ENCODE results near the gene SHB.

The SHB gene

GRCh38 chr9:37968228-37968701 lies 100.8 kb downstream of the SHB start:
- Histone ChIP-seq H3K18ac (ENCODE audit: low read length) (no peak overlapping the region), H4K8ac (ENCODE audit: low read depth, low read length) (no peak overlapping the region), H3K14ac (ENCODE audit: low read length) (no peak overlapping the region), H4K91ac (ENCODE audit: low read depth, low read length) (no peak overlapping the region), H3K79me1 (ENCODE audit: low read length) (no peaks in the 10 kb centered on the region), H2BK120ac (ENCODE audit: insufficient read depth, low read length, poor library complexity) (no peak overlapping the region), H2AFZ (ENCODE audit: insufficient read depth, low read length, poor library complexity) (no peak overlapping the region), H3K27me3 (ENCODE audit: insufficient read depth, low read length) (no peaks in the 10 kb centered on the region), H2BK12ac (ENCODE audit: low read length) (no peak overlapping the region), H3K23ac (ENCODE audit: low read length) (no peak overlapping the region), H3K36me3 (ENCODE audit: control insufficient read depth in 1 of 2, insufficient read depth in 2 of 2, low read length in 2 of 2) (peaks cover 29 to 51% of the 10 kb centered on the region in 2 experiments), H2AK5ac (ENCODE audit: low read length) (no peak overlapping the region), H3K4ac (ENCODE audit: low read depth, low read length) (no peak overlapping the region), H2BK5ac (ENCODE audit: low read depth, low read length, poor library complexity) (no peak overlapping the region), H4K12ac (ENCODE audit: low read depth, low read length) (no peak overlapping the region), H3K9ac (ENCODE audit: low read length) (no peak overlapping the region), H3K4me2 (ENCODE audit: low read length) (no peak overlapping the region), H3K27ac (ENCODE audit: low read depth, low read length) (no peak overlapping the region), H3K4me1 (ENCODE audit: control insufficient read depth in 1 of 2, insufficient read depth in 2 of 2, low read length in 2 of 2) (peaks cover 13 to 27% of the 10 kb centered on the region in 2 experiments), H3K9me3 (ENCODE audit: insufficient read depth, low read depth, low read length) (no peaks in the 10 kb centered on the region), H3K79me2 (ENCODE audit: control insufficient read depth, insufficient read depth, low read length, poor library complexity) (no peaks in the 10 kb centered on the region), H3K4me3 (ENCODE audit: low read depth, low read length) (no peak overlapping the region)
- WGBS (ENCODE audit: extremely low coverage, insufficient coverage, insufficient read length) = no CpG with 5 or more reads among the region's 4 CpGs
- DNase-seq = peak; percentile 7 to 44

GRCh38 chr9:37967761-37968080 lies 101.3 kb downstream of the SHB start:
- no peak overlapping the region for H2BK5ac ChIP-seq (ENCODE audit: low read depth, low read length, poor library complexity)
- WGBS (ENCODE audit: extremely low coverage, insufficient coverage, insufficient read length) = no CpG with 5 or more reads among the region's 6 CpGs
- no peaks in the 10 kb centered on the region for H3K79me2 ChIP-seq (ENCODE audit: control insufficient read depth, insufficient read depth, low read length, poor library complexity)

GRCh38 chr9:37967014-37967760 lies 101.8 kb downstream of the SHB start:
- H3K18ac ChIP-seq (ENCODE audit: low read length) = no peak overlapping the region

More at GRCh38 chr9:37967761-37968080, 101.3 kb downstream of the SHB start:
- H4K8ac ChIP-seq (ENCODE audit: low read depth, low read length) = no peak overlapping the region
- H3K4me3 ChIP-seq (ENCODE audit: low read depth, low read length) = no peak overlapping the region
- H3K14ac ChIP-seq (ENCODE audit: low read length) = no peak overlapping the region
- H3K23ac ChIP-seq (ENCODE audit: low read length) = no peak overlapping the region
- H2BK12ac ChIP-seq (ENCODE audit: low read length) = no peak overlapping the region
- H3K27ac ChIP-seq (ENCODE audit: low read depth, low read length) = no peak overlapping the region
- peaks cover 34 to 56% of the 10 kb centered on the region in 2 experiments for H3K36me3 ChIP-seq (ENCODE audit: control insufficient read depth in 1 of 2, insufficient read depth in 2 of 2, low read length in 2 of 2)
- no peak overlapping the region for H4K12ac ChIP-seq (ENCODE audit: low read depth, low read length)
- no peaks in the 10 kb centered on the region for H3K9me3 ChIP-seq (ENCODE audit: insufficient read depth, low read depth, low read length)
- H3K27me3 ChIP-seq (ENCODE audit: insufficient read depth, low read length) = no peaks in the 10 kb centered on the region
- DNase-seq = no peak
- no peak overlapping the region for H3K4ac ChIP-seq (ENCODE audit: low read depth, low read length)
- peaks cover 13 to 27% of the 10 kb centered on the region in 2 experiments for H3K4me1 ChIP-seq (ENCODE audit: control insufficient read depth in 1 of 2, insufficient read depth in 2 of 2, low read length in 2 of 2)
- H2AK5ac ChIP-seq (ENCODE audit: low read length) = no peak overlapping the region
- H3K79me1 ChIP-seq (ENCODE audit: low read length) = no peaks in the 10 kb centered on the region
- H4K91ac ChIP-seq (ENCODE audit: low read depth, low read length) = no peak overlapping the region
- no peak overlapping the region for H2AFZ ChIP-seq (ENCODE audit: insufficient read depth, low read length, poor library complexity)
- no peak overlapping the region for H3K9ac ChIP-seq (ENCODE audit: low read length)
- no peak overlapping the region for H3K4me2 ChIP-seq (ENCODE audit: low read length)
- H3K18ac ChIP-seq (ENCODE audit: low read length) = no peak overlapping the region
- no peak overlapping the region for H2BK120ac ChIP-seq (ENCODE audit: insufficient read depth, low read length, poor library complexity)

GRCh38 chr9:37966412-37967013 lies 102.5 kb downstream of the SHB start:
- H3K4ac ChIP-seq (ENCODE audit: low read depth, low read length) = no peak overlapping the region
- no peak overlapping the region for H3K9ac ChIP-seq (ENCODE audit: low read length)
- H3K79me1 ChIP-seq (ENCODE audit: low read length) = no peaks in the 10 kb centered on the region
- no peak overlapping the region for H3K4me2 ChIP-seq (ENCODE audit: low read length)
- no peak overlapping the region for H4K8ac ChIP-seq (ENCODE audit: low read depth, low read length)
- peaks cover 13 to 19% of the 10 kb centered on the region in 2 experiments for H3K4me1 ChIP-seq (ENCODE audit: control insufficient read depth in 1 of 2, insufficient read depth in 2 of 2, low read length in 2 of 2)
- no CpG with 5 or more reads among the region's 9 CpGs for WGBS (ENCODE audit: extremely low coverage, insufficient coverage, insufficient read length)
- H3K36me3 ChIP-seq (ENCODE audit: control insufficient read depth in 1 of 2, insufficient read depth in 2 of 2, low read length in 2 of 2) = peaks cover 33 to 53% of the 10 kb centered on the region in 2 experiments
- no peak for DNase-seq
- no peak overlapping the region for H2BK120ac ChIP-seq (ENCODE audit: insufficient read depth, low read length, poor library complexity)
- no peak overlapping the region for H3K4me3 ChIP-seq (ENCODE audit: low read depth, low read length)
- no peak overlapping the region for H4K91ac ChIP-seq (ENCODE audit: low read depth, low read length)
- no peaks in the 10 kb centered on the region for H3K27me3 ChIP-seq (ENCODE audit: insufficient read depth, low read length)
- no peak overlapping the region for H4K12ac ChIP-seq (ENCODE audit: low read depth, low read length)
- no peak overlapping the region for H2AFZ ChIP-seq (ENCODE audit: insufficient read depth, low read length, poor library complexity)
- no peak overlapping the region for H2BK5ac ChIP-seq (ENCODE audit: low read depth, low read length, poor library complexity)
- H3K23ac ChIP-seq (ENCODE audit: low read length) = peak overlapping the region; percentile 14
- no peaks in the 10 kb centered on the region for H3K9me3 ChIP-seq (ENCODE audit: insufficient read depth, low read depth, low read length)
- H3K27ac ChIP-seq (ENCODE audit: low read depth, low read length) = no peak overlapping the region
- no peak overlapping the region for H2BK12ac ChIP-seq (ENCODE audit: low read length)
- no peaks in the 10 kb centered on the region for H3K79me2 ChIP-seq (ENCODE audit: control insufficient read depth, insufficient read depth, low read length, poor library complexity)
- no peak overlapping the region for H3K18ac ChIP-seq (ENCODE audit: low read length)
- no peak overlapping the region for H2AK5ac ChIP-seq (ENCODE audit: low read length)
- H3K14ac ChIP-seq (ENCODE audit: low read length) = no peak overlapping the region

More at GRCh38 chr9:37967014-37967760, 101.8 kb downstream of the SHB start:
- Histone ChIP-seq H3K27ac (ENCODE audit: low read depth, low read length) (no peak overlapping the region), H4K12ac (ENCODE audit: low read depth, low read length) (no peak overlapping the region), H2BK120ac (ENCODE audit: insufficient read depth, low read length, poor library complexity) (no peak overlapping the region), H4K8ac (ENCODE audit: low read depth, low read length) (no peak overlapping the region), H3K4me2 (ENCODE audit: low read length) (no peak overlapping the region), H3K36me3 (ENCODE audit: control insufficient read depth in 1 of 2, insufficient read depth in 2 of 2, low read length in 2 of 2) (peaks cover 33 to 53% of the 10 kb centered on the region in 2 experiments), H3K79me2 (ENCODE audit: control insufficient read depth, insufficient read depth, low read length, poor library complexity) (no peaks in the 10 kb centered on the region), H2BK5ac (ENCODE audit: low read depth, low read length, poor library complexity) (no peak overlapping the region), H3K9me3 (ENCODE audit: insufficient read depth, low read depth, low read length) (no peaks in the 10 kb centered on the region), H2AK5ac (ENCODE audit: low read length) (no peak overlapping the region), H3K4ac (ENCODE audit: low read depth, low read length) (no peak overlapping the region), H3K27me3 (ENCODE audit: insufficient read depth, low read length) (no peaks in the 10 kb centered on the region), H3K4me3 (ENCODE audit: low read depth, low read length) (no peak overlapping the region), H3K14ac (ENCODE audit: low read length) (no peak overlapping the region), H3K4me1 (ENCODE audit: control insufficient read depth in 1 of 2, insufficient read depth in 2 of 2, low read length in 2 of 2) (peaks cover 13 to 23% of the 10 kb centered on the region in 2 experiments), H3K9ac (ENCODE audit: low read length) (no peak overlapping the region), H3K23ac (ENCODE audit: low read length) (no peak overlapping the region), H2BK12ac (ENCODE audit: low read length) (no peak overlapping the region), H2AFZ (ENCODE audit: insufficient read depth, low read length, poor library complexity) (no peak overlapping the region), H3K79me1 (ENCODE audit: low read length) (no peaks in the 10 kb centered on the region), H4K91ac (ENCODE audit: low read depth, low read length) (no peak overlapping the region)
- WGBS (ENCODE audit: extremely low coverage, insufficient coverage, insufficient read length) = no CpG with 5 or more reads among the region's 8 CpGs
- peak in 1 of 2 donors; percentile 41 for DNase-seq
